Right kidney (tissue), 1 donor: ENCODE measurements around the gene CALHM3.
"Not testable (repeated sequence)": the region's sequence is repeated elsewhere in the genome, so short reads cannot be mapped to it uniquely, and the experiment has no call there.

ENCODE experiments used
- DNase-seq: peaks from one replicate; pipeline ENCODE4 v3.0.0-alpha.2; 2016

Gene CALHM3

GRCh38 chr10:103502849-103503660 is 24.0 kb upstream of the CALHM3 start:
- no peak for DNase-seq

GRCh38 chr10:103501186-103501585 is 22.1 kb upstream of the CALHM3 start:
- DNase-seq, result no peak

- DNase-seq, result no peak
Observed at GRCh38 chr10:103500481-103500880, 21.4 kb upstream of the CALHM3 start.

- DNase-seq, result no peak
Observed at GRCh38 chr10:103499881-103500280, 20.8 kb upstream of the CALHM3 start.

- no peak for DNase-seq
Observed at GRCh38 chr10:103498936-103499638, 20.0 kb upstream of the CALHM3 start.

- no peak for DNase-seq
Observed at GRCh38 chr10:103497161-103497915, 18.3 kb upstream of the CALHM3 start.

- DNase-seq, result no peak
Observed at GRCh38 chr10:103495321-103495720, 16.3 kb upstream of the CALHM3 start.

GRCh38 chr10:103493916-103494877 is 15.2 kb upstream of the CALHM3 start:
- DNase-seq, result peak; percentile 47

- peak; percentile 64 for DNase-seq
Observed at GRCh38 chr10:103493362-103493915, 14.4 kb upstream of the CALHM3 start, which contains the start of gene NEURL1. TSS of gene NEURL1 (plus strand) at chr10:103493705. CDS start at chr10:103494388, 683 bp downstream.

- no peak for DNase-seq
Observed at GRCh38 chr10:103492655-103493261, 13.7 kb upstream of the CALHM3 start.

- peak; percentile 36 for DNase-seq
Observed at GRCh38 chr10:103491729-103492364, 12.8 kb upstream of the CALHM3 start.

- DNase-seq, result no peak
Observed at GRCh38 chr10:103490986-103491314, 11.9 kb upstream of the CALHM3 start.

- DNase-seq, result no peak
Observed at GRCh38 chr10:103487410-103487708, 8.3 kb upstream of the CALHM3 start.

GRCh38 chr10:103486635-103487409 is 7.8 kb upstream of the CALHM3 start:
- not testable (repeated sequence) for DNase-seq

GRCh38 chr10:103481974-103482531 is 3.0 kb upstream of the CALHM3 start:
- DNase-seq, result no peak

- no peak for DNase-seq
Observed at GRCh38 chr10:103480521-103480920, 1.5 kb upstream of the CALHM3 start.

GRCh38 chr10:103478671-103479070 is 369 bp downstream of the CALHM3 start:
- DNase-seq, result no peak

GRCh38 chr10:103476046-103476768 is 2.8 kb downstream of the CALHM3 start:
- DNase-seq, result no peak

- no peak for DNase-seq
Observed at GRCh38 chr10:103475437-103475836, 3.6 kb downstream of the CALHM3 start.
